SKM-1 treated with dmso at 0.1 percent for 144 hours (cell line): ENCODE results near the gene IL21.
A peak's percentile ranks its signal among the peaks of the same experiment; 100 is the strongest.

Experiments
- DNase-seq: peaks from one replicate; lab custom pipeline; 2025; ENCODE audit not compliant: unreplicated experiment; lab: John Stamatoyannopoulos, UW

IL21 gene

GRCh38 chr4:122635205-122635604, 14.3 kb upstream of the IL21 start:
- no peak for DNase-seq

DNA sequence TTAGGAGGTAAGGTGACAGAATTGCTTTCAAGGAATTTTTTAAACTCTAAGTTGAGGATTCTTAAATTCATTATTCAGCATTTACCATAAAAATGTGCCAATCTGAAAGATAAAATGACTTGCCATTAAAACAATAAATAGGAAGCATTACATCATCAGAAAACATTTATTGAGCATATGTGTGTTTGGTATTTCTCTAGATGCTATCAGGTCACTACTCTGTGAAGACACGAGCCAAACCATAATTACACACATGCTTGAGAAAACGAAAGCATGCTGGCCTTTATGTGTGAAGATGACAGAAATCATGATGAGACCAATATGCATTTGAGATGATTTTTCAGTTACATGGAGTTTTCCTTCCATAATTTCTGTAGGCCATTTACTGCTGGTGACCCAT, 12.3 kb upstream of the IL21 start:
- no peak for DNase-seq

GRCh38 chr4:122632396-122633143, 11.7 kb upstream of the IL21 start:
- DNase-seq = no peak

DNA sequence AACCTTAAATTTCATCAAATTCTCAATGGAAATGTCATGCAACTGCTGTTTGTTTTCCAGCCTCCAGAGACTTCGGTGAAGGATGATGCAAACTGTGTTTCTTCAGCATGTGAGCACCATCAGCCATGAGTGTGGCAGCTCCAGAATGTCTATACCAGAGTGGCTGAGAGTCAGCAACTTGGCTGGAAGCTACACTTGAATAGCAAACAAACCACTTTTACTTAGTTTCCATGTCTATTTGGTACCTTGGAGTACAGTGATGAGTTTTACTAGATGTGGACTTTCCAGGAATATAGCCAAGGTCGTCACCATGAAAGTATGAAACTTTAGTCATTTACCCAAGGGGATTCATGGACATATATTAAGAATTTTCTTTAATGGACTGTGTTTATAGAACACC, 4.3 kb upstream of the IL21 start:
- no peak for DNase-seq

GRCh38 chr4:122624205-122624604, 3.3 kb upstream of the IL21 start:
- no peak for DNase-seq

- DNase-seq = no peak
Observed at GRCh38 chr4:122623637-122624166, 2.8 kb upstream of the IL21 start.

DNA sequence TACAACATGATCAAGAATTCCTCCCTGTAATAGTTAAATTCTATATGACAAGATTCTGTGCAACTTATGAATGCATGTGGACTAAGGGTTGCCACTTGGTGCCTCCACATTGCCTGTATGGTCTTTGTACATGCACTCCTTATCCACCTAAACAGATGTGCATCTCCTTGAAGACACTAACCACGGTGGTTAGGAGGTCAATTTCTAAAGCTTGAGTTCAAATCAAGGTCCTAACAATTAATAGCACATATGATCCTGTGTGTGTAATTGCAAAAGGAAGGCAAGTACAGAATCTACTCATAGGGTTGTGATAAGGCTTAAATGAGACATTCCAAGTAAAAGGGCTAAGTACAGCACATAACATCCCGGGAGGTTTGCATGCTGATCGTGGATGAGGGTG, 1.5 kb upstream of the IL21 start:
- DNase-seq = no peak

GRCh38 chr4:122619611-122620010, 1.3 kb downstream of the IL21 start:
- no peak for DNase-seq

- DNase-seq = no peak
Observed at GRCh38 chr4:122617597-122618593, 3.0 kb downstream of the IL21 start.

DNA sequence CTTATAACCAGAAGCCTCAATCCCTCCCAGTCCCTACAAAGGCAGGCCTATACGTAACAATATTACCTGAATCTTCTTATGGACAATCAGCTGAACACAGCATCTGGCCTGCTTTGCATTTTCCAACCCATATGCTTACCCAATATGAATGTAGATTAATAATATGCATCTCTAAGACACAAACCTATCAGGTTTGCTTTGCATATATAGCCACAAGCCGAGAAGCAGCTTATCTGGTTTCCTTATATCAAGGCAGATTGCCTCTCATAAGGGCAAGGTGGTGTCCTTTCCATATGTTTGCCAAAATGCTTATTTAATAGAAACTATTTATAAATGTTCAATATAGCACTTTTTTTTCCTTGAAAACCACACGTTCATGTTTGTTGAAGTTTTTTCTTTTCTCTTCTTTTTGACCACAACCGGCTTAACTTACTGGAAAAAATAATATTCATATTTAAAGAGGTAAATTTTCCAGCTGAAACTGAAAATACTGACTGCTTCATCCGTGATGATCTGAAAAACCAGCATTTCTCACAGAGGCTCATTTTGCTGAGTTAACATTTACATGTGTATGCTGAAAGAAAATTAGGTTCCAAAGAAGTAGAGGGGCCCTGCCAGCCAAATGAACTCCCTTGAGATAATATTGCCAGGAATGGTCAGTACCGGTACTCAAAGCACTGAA, 3.8 kb downstream of the IL21 start:
- no peak for DNase-seq

GRCh38 chr4:122614621-122615020, 6.2 kb downstream of the IL21 start:
- DNase-seq = no peak

DNA sequence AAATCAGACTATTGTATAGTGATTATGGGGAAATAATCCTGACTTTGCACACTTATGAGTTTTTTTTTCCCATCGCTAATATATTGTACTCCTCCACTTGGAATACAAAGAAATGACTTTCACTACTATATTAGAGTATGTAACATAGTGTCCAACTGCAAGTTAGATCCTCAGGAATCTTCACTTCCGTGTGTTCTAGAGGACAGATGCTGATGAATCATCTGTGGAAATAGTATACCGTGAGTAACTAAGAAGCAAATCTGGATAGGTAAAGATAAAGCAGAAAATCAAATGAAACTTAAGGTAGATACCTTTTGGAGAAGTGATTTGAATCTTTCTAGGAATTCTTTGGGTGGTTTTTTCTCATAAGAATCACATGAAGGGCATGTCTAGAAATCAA, 8.3 kb downstream of the IL21 start:
- no peak for DNase-seq

- DNase-seq = no peak
Observed at GRCh38 chr4:122606364-122607043, 14.4 kb downstream of the IL21 start.

DNA sequence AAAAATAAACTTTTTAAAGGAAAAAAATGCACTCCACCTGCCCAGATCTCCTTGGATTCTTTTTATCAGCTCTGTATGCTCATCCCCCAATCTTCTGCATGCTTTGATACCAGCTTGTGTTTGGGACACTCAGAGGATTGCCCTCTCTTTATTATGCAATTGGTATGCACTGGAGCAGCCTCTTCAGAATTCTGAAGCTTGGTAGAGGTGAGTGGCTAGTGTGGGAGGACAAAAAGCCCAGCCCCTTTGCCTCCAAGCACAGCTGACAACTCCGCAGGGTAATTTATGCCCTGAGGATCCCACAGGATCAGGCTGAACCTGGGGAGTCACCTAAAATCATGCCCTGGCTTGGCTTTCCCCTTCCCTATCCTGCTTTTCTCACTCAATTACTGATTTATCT, 16.7 kb downstream of the IL21 start:
- DNase-seq = no peak

- DNase-seq = no peak
Observed at GRCh38 chr4:122603156-122603574, 17.7 kb downstream of the IL21 start.

GRCh38 chr4:122602277-122603142, 18.4 kb downstream of the IL21 start:
- no peak for DNase-seq

DNA sequence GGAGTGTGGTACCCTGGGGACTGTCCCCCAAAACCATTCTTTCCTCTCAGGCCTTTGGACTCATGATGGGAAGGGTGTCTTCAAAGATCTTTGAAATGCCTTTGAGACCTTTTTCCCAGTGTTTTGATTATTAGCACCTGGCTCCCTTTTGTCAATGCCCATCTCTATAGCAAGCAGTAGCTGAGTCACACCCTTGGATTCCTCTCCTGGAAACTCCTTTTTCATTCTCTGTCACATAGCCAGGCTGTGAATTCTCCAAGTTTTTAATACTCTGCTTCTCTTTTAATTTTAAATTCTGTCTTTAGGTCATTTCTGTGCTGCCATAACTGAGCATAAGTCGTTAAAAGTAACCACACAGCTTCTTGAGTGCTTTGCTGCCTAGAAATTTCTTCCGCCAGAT, 29.7 kb downstream of the IL21 start:
- DNase-seq = no peak

- peak; percentile 90 for DNase-seq
Observed at GRCh38 chr4:122588453-122589238, 32.2 kb downstream of the IL21 start.

DNA sequence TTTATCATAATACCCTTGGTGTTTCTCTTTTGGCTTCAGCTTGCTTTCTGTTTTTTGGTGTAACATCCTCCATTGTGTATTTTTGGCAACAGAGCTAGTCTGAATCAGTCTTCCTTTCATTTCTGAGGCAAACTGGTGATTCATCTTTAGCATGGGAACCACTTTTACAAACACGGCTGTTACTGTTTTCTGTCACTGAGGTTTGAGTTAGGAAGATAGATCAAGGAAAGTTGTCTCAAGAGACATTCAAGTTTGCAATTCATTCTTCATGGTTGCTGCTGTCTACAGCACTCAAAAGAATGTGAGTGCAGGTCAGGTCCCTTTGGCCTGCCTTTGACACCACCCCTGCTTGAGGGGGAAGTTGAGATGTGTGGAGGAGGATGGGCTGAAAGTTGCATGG, 36.3 kb downstream of the IL21 start:
- DNase-seq = no peak
